Mammary epithelial cell (primary cell): ENCODE results near the gene SLC23A2.

Experiments used
- EZH2 ChIP-seq: IDR thresholded peaks from 2 replicates; pipeline ENCODE4 v1.6.1; 2012; ENCODE audit warnings: low read length, inconsistent platforms, borderline replicate concordance
- TF ChIP-seq, protein P1 (sequence below), 2 donors: IDR thresholded peaks in 1 of 2; conservative IDR thresholded peaks in 1 of 2; 2 replicates each; pipeline ENCODE4 v1.5.1; 2011 to 2012; ENCODE audit warnings: inconsistent platforms in 2 of 2, low read length in 2 of 2, mild to moderate bottlenecking in 2 of 2, control low read depth in 1 of 2, low read depth in 1 of 2; ENCODE audit not compliant: insufficient read depth in 1 of 2; ENCODE audit errors: extremely low read depth in 1 of 2

DNA sequence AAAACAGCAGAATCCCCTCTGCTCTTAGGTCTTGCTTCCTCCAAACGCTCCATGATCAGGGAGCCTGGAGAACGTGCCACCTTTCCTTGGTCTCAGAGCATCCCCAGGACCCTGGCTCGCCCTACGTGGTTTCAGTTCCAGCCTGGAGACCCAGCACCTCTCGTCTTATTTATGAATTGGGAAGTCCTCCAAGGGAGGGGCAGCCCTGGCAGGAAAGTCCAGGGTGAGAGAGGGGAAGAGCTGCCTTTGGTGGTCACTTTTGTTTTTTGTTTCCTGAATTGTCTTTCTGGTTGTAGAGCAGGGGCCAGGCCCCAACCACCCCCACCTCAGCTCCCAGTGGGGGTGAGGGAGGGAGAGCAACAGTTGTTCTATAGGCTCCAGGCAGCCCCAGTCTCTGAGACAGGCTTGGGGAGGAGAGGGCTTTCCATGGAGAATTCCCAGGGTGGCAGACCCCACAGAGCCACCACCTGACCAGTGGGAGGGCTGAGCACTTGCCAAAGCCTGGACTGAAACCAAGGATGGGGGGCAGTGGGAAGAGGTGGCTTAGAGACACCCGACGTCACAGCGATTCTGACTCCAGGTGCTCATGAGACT is 190.8 kb downstream of the SLC23A2 start:
- TF ChIP-seq, protein P1, sequence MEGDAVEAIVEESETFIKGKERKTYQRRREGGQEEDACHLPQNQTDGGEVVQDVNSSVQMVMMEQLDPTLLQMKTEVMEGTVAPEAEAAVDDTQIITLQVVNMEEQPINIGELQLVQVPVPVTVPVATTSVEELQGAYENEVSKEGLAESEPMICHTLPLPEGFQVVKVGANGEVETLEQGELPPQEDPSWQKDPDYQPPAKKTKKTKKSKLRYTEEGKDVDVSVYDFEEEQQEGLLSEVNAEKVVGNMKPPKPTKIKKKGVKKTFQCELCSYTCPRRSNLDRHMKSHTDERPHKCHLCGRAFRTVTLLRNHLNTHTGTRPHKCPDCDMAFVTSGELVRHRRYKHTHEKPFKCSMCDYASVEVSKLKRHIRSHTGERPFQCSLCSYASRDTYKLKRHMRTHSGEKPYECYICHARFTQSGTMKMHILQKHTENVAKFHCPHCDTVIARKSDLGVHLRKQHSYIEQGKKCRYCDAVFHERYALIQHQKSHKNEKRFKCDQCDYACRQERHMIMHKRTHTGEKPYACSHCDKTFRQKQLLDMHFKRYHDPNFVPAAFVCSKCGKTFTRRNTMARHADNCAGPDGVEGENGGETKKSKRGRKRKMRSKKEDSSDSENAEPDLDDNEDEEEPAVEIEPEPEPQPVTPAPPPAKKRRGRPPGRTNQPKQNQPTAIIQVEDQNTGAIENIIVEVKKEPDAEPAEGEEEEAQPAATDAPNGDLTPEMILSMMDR (conservative IDR thresholded peaks at IDR 0.05 in 1 of 2, IDR thresholded peaks at IDR 0.05 in 1 of 2; ENCODE audit: extremely low read depth in 1 of 2, insufficient read depth in 1 of 2, low read depth in 1 of 2, low read length in 2 of 2), result no peak
- TF ChIP-seq EZH2, result no peak
